ENCODE measurements around the gene BNC2. TPM values are rescaled to one million over a fixed set of nuclear protein-coding genes. Genes with fewer than 3 reads are reported as not detected.
A peak's percentile ranks its signal among the peaks of the same experiment; 100 is the strongest.

BNC2 gene
- total and polyA plus RNA-seq, 2 experiments from 2014 or later = 13.8 to 18.5 TPM

GRCh38 chr9:16670791-16671190, 199.7 kb downstream of the BNC2 start:
- H3K4me2 ChIP-seq (ENCODE audit: unreplicated experiment) = peak overlapping the region; percentile 50
- peaks cover 32% of the 10 kb centered on the region for H3K4me1 ChIP-seq (ENCODE audit: insufficient read depth)
- peaks cover 83% of the 10 kb centered on the region for H3K79me2 ChIP-seq (ENCODE audit: insufficient read depth)
- no peaks in the 10 kb centered on the region for H4K20me1 ChIP-seq (ENCODE audit: insufficient read depth)
- H3K4me3 ChIP-seq = no peak overlapping the region
- in situ Hi-C loops (cut with MboI) = no loop called here
- no peaks in the 10 kb centered on the region for H3K9me3 ChIP-seq (ENCODE audit: low read depth)
- peak overlapping the region; percentile 66 for H3K27ac ChIP-seq
- H3K27me3 ChIP-seq (replicated peaks; ENCODE audit: insufficient read depth) = no peaks in the 10 kb centered on the region
- no peak overlapping the region for H2AFZ ChIP-seq
- 89 to 91% methylated on average over 6 of the region's 6 CpGs for WGBS, 2 experiments (ENCODE audit: low coverage in 1 of 2, low lambda C conversion rate in 2 of 2, missing lambda C conversion rate in 2 of 2)
- H3K9ac ChIP-seq = 0 out of 2 replicates have a peak overlapping the region, but pooled peaks have one; percentile 15
- peaks cover 28% of the 10 kb centered on the region for H3F3A ChIP-seq (ENCODE audit: insufficient read depth)
- H3K36me3 ChIP-seq (ENCODE audit: low read depth) = no peaks in the 10 kb centered on the region
- H3K9me2 ChIP-seq (ENCODE audit: insufficient read depth) = no peaks in the 10 kb centered on the region
- no peak for DNase-seq
- TF ChIP-seq EZH2 (IDR thresholded peaks at IDR 0.05; ENCODE audit: insufficient read depth, poor library complexity, severe bottlenecking) = no peak
- no peak for TF ChIP-seq EZH2phosphoT487 (IDR thresholded peaks at IDR 0.05; ENCODE audit: insufficient read depth, low read depth)

GRCh38 chr9:16668734-16669295, 201.7 kb downstream of the BNC2 start:
- H3K79me2 ChIP-seq (ENCODE audit: insufficient read depth) = peaks cover 81% of the 10 kb centered on the region
- WGBS, 2 experiments (ENCODE audit: low coverage in 1 of 2, low lambda C conversion rate in 2 of 2, missing lambda C conversion rate in 2 of 2) = 70 to 77% methylated on average over 5 of the region's 5 CpGs
- no peaks in the 10 kb centered on the region for H3K36me3 ChIP-seq (ENCODE audit: low read depth)
- H3K27ac ChIP-seq = no peak overlapping the region
- H3K9me3 ChIP-seq (ENCODE audit: low read depth) = no peaks in the 10 kb centered on the region
- TF ChIP-seq EZH2 (IDR thresholded peaks at IDR 0.05; ENCODE audit: insufficient read depth, poor library complexity, severe bottlenecking) (no peak), EZH2phosphoT487 (IDR thresholded peaks at IDR 0.05; ENCODE audit: insufficient read depth, low read depth) (no peak)
- in situ Hi-C loops (cut with MboI) = no loop called here
- no peak overlapping the region for H3K4me2 ChIP-seq (ENCODE audit: unreplicated experiment)
- no peak overlapping the region for H3K4me3 ChIP-seq
- DNase-seq = no peak
- no peaks in the 10 kb centered on the region for H3K27me3 ChIP-seq (replicated peaks; ENCODE audit: insufficient read depth)
- peaks cover 35% of the 10 kb centered on the region for H3K4me1 ChIP-seq (ENCODE audit: insufficient read depth)
- H3K9ac ChIP-seq = no peak overlapping the region
- no peak overlapping the region for H2AFZ ChIP-seq
- H3K9me2 ChIP-seq (ENCODE audit: insufficient read depth) = no peaks in the 10 kb centered on the region
- H3F3A ChIP-seq (ENCODE audit: insufficient read depth) = peaks cover 28% of the 10 kb centered on the region
- no peaks in the 10 kb centered on the region for H4K20me1 ChIP-seq (ENCODE audit: insufficient read depth)

GRCh38 chr9:16664211-16664610, 206.3 kb downstream of the BNC2 start:
- TF ChIP-seq EZH2phosphoT487 (IDR thresholded peaks at IDR 0.05; ENCODE audit: insufficient read depth, low read depth) = no peak
- TF ChIP-seq EZH2 (IDR thresholded peaks at IDR 0.05; ENCODE audit: insufficient read depth, poor library complexity, severe bottlenecking) = no peak
- DNase-seq = peak; percentile 59
- Histone ChIP-seq H3K9me2 (ENCODE audit: insufficient read depth) (no peaks in the 10 kb centered on the region), H3K27ac (no peak overlapping the region), H3K79me2 (ENCODE audit: insufficient read depth) (peaks cover 91% of the 10 kb centered on the region), H3K4me2 (ENCODE audit: unreplicated experiment) (no peak overlapping the region), H3K36me3 (ENCODE audit: low read depth) (no peaks in the 10 kb centered on the region), H3K4me3 (no peak overlapping the region), H3F3A (ENCODE audit: insufficient read depth) (no peaks in the 10 kb centered on the region), H2AFZ (no peak overlapping the region), H3K9ac (no peak overlapping the region), H4K20me1 (ENCODE audit: insufficient read depth) (no peaks in the 10 kb centered on the region), H3K27me3 (replicated peaks; ENCODE audit: insufficient read depth) (no peaks in the 10 kb centered on the region), H3K9me3 (ENCODE audit: low read depth) (no peaks in the 10 kb centered on the region), H3K4me1 (ENCODE audit: insufficient read depth) (peaks cover 5% of the 10 kb centered on the region; the same call in 1 of the 2 replicates)
- WGBS, 2 experiments (ENCODE audit: low coverage in 1 of 2, low lambda C conversion rate in 2 of 2, missing lambda C conversion rate in 2 of 2) = 98% methylated on average over 2 of the region's 2 CpGs
- in situ Hi-C loops (cut with MboI) = no loop called here

- no peak overlapping the region for H3K9ac ChIP-seq
- no peaks in the 10 kb centered on the region for H3K27me3 ChIP-seq (replicated peaks; ENCODE audit: insufficient read depth)
- no peak overlapping the region for H3K4me3 ChIP-seq
- no peak overlapping the region for H3K27ac ChIP-seq
- no peak for TF ChIP-seq EZH2 (IDR thresholded peaks at IDR 0.05; ENCODE audit: insufficient read depth, poor library complexity, severe bottlenecking)
- no peak for TF ChIP-seq EZH2phosphoT487 (IDR thresholded peaks at IDR 0.05; ENCODE audit: insufficient read depth, low read depth)
- H2AFZ ChIP-seq = no peak overlapping the region
- no peaks in the 10 kb centered on the region for H3K9me2 ChIP-seq (ENCODE audit: insufficient read depth)
- in situ Hi-C loops (cut with MboI) = no loop called here
- H4K20me1 ChIP-seq (ENCODE audit: insufficient read depth) = no peaks in the 10 kb centered on the region
- no peak overlapping the region for H3K4me2 ChIP-seq (ENCODE audit: unreplicated experiment)
- no peaks in the 10 kb centered on the region for H3K9me3 ChIP-seq (ENCODE audit: low read depth)
- 45 to 54% methylated on average over 1 of the region's 1 CpG for WGBS, 2 experiments (ENCODE audit: low coverage in 1 of 2, low lambda C conversion rate in 2 of 2, missing lambda C conversion rate in 2 of 2)
- no peaks in the 10 kb centered on the region for H3F3A ChIP-seq (ENCODE audit: insufficient read depth)
- no peak for DNase-seq
- H3K79me2 ChIP-seq (ENCODE audit: insufficient read depth) = peaks cover 86% of the 10 kb centered on the region
- H3K36me3 ChIP-seq (ENCODE audit: low read depth) = no peaks in the 10 kb centered on the region
- H3K4me1 ChIP-seq (ENCODE audit: insufficient read depth) = peaks cover 5% of the 10 kb centered on the region; the same call in 1 of the 2 replicates
These were observed 208.7 kb downstream of the BNC2 start for GRCh38 chr9:16661816-16662215.

All from GM23248 (cell line).